Measurements from ENCODE around the gene ADGRV1.

The ADGRV1 gene

GRCh38 chr5:91150636-91151035 lies 592.0 kb downstream of the ADGRV1 start:
- no peak for DNase-seq

GRCh38 chr5:91151947-91152346 lies 593.4 kb downstream of the ADGRV1 start:
- DNase-seq, result no peak

DNA sequence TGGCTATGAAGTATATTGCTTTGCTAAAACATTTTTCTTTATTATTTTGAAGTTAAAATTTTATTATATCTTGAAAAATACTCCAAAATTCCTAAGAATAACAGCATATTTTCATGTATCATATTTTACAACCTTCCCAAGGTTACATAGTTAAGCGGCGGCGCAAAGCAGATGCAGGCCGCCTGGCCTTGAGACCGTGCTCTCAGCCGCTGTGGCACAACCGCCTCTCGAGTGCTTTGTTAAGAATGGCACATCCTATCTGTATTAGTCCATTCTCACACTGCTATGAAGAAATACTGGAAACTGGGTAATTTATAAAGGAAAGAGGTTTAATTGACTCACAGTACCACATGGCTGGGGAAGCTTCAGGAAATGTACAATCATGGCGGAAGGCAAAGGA lies 595.7 kb downstream of the ADGRV1 start:
- DNase-seq, result no peak

GRCh38 chr5:91155274-91155673 lies 596.7 kb downstream of the ADGRV1 start:
- DNase-seq, result no peak

GRCh38 chr5:91156242-91156641 lies 597.6 kb downstream of the ADGRV1 start:
- DNase-seq, result no peak

GRCh38 chr5:91158011-91158410 lies 599.4 kb downstream of the ADGRV1 start:
- no peak for DNase-seq

- DNase-seq, result no peak
These were observed 601.0 kb downstream of the ADGRV1 start for GRCh38 chr5:91159647-91160046.

- no peak for DNase-seq
These were observed 602.2 kb downstream of the ADGRV1 start for GRCh38 chr5:91160714-91161285.

DNA sequence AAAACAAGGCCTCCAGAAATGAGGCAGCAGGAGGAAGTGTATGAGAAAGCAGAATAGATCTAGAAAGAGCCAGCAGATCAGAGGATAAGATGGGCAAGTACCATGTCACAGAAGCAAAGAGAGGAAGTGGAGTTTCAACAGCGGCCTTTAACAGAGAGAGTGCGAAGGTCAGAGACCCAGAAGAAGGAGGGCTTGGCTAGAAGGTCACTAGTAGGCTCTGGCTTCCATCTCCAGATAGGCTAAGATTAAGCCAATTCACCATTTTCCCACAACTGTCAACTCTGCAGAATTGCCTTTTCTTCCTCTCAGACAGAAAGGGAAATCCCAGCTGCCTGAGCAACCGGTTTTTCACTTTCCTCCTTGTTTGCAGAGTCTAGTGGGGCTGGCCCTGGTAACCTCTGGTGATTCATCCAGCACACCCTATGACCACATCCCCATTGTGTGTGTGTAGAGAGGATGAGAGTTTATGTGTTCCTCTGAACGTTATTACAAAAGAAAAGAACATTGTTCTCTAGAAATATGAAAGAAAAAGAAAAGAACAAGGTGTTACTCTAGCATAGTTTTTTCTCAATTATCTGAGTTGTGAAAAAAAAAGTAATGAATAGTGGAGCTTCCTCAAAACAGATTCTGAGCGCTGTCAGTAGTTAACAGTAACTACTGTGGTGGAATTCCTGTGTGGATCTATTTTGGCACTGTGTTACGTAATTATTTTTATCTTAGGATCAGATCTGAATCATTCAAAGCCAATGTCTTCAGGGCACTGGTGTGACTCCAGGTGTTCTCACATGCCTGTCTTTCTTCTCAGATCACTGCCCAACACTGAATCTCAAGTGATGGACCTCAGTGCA lies 604.2 kb downstream of the ADGRV1 start:
- DNase-seq, result peak in 1 of 4 experiments; percentile 7

DNA sequence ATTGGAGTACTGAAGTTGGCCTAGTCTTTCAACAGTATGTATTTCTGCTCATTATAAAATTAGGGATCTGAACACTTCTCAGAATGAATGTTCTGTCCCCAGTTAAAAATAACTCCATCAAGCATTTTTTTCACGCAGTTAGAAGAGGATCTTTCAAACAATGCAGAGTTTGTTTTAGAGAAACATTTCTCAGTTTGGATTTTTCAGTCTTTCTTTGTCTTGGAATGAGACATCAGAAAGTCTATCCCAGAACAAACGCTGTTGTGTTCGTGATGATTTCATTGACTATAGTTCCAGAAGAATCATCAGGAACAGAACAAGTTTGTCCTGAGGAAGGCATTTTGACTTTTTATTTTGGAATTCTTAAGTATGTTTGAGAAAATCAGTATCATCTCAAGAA lies 605.8 kb downstream of the ADGRV1 start:
- DNase-seq, result no peak

DNA sequence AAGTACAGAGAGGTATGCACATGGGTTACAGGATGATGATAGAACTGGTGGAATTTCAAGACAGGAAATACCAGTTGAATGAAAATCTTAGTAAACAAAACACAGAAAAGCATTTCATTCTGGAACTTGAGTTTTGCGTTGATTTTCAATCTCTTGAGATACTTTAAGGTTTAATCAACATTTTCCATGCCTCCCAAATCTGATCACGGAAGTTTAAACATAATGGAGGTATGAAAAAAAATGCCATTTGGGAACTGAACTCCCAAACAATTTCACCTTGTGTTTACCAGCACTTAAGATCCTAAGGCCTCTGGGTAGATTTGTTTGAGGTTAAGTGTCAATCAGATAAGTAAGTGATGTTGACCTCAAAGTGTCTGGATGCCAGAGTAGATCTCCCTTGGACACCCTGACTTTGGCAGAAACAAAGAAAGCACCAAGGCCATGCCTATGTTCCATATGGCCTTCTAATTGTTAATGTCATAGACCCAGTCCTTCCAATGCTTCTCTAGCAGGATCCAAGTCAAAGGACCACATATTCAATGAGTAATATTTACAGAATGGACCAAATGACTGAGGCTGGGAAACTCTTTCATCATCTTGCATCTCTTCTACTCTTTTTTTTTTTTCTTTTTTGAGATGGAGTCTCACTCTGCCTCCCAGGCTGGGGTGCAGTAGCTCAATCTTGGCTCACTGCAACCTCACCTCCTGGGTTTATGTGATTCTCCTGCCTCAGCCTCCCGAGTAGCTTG lies 607.6 kb downstream of the ADGRV1 start:
- no peak for DNase-seq

GRCh38 chr5:91168859-91169258 lies 610.3 kb downstream of the ADGRV1 start:
- DNase-seq, result no peak

- DNase-seq, result no peak
These were observed 611.7 kb downstream of the ADGRV1 start for GRCh38 chr5:91170266-91170665.

DNA sequence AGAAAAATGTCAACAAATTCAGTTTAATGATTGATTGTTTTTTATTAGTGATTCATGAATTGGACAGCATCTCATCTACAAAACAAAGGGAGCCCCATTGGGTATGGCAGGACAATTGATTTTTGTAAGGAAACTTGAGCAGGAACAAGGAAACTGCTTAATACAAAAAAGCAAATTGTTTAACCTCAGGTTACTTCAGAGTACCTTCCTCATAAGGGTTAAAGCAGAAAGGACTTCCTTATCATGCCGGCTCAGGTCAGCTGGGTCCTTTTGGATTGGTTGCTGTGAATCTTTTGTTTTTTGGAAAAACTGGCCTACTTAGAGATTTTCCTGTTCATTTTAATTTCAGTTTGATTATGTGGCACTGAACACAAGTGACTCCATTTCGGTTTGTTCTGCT lies 612.7 kb downstream of the ADGRV1 start:
- no peak for DNase-seq

DNA sequence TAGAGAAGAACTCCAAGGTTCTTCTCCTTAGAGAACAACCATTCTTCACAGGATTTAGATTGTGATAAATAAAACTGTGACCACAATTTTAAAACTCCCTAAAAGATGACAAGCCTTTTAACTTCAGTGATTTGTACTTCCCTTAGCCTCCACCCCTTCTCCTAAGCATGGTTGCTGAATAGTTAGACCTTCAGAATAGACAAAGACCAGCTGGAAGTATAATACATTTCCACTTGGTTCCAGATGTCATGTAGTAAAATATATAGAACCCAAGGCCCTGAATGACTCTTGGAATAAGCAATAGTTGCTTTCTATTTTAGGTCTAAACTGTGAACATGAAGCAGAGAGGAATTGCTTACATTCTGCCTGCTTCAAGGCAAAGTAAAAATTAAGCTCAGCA lies 615.8 kb downstream of the ADGRV1 start:
- DNase-seq, result no peak

GRCh38 chr5:91175708-91176107 lies 617.1 kb downstream of the ADGRV1 start:
- DNase-seq, result no peak

GRCh38 chr5:91176288-91177016 lies 617.9 kb downstream of the ADGRV1 start:
- DNase-seq, result no peak

GRCh38 chr5:91177085-91177484 lies 618.5 kb downstream of the ADGRV1 start:
- no peak for DNase-seq

GRCh38 chr5:91177639-91178038 lies 619.0 kb downstream of the ADGRV1 start:
- no peak for DNase-seq

- DNase-seq, result no peak
These were observed 619.9 kb downstream of the ADGRV1 start for GRCh38 chr5:91178461-91178860.

- no peak for DNase-seq
These were observed 620.4 kb downstream of the ADGRV1 start for GRCh38 chr5:91179018-91179417.

DNA sequence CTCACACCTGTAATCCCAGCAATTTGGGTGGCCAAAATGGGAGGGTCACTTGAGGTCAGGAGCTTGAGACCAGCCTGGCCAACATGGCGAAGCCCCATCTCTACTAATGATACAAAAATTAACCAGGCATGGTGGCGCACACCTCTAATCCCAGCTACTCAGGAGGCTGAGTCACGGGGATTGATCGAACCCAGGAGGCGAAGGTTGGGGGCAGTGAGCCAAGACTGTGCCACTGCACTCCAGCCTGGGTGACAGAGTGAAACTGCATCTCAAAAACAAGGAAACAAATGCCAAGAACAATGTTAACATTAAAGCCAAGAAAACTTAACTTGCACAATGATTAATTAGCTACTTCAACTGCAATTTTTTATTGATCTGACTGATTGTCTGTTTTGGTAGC lies 621.9 kb downstream of the ADGRV1 start:
- DNase-seq, result no peak

GRCh38 chr5:91182763-91183162 lies 624.2 kb downstream of the ADGRV1 start:
- DNase-seq, result no peak
